Stomach smooth muscle (tissue), 2 donors: ENCODE measurements around the gene LCAT.
"Not testable (repeated sequence)": the region's sequence is repeated elsewhere in the genome, so short reads cannot be mapped to it uniquely, and the experiment has no call there.

Source experiments
- H3K27ac ChIP-seq: one replicate; pipeline ENCODE4 v1.7.0; 2013; ENCODE audit warnings: mild to moderate bottlenecking, low read length, inconsistent platforms
- H3K27me3 ChIP-seq, 2 donors: one replicate each; pipeline ENCODE4 v1.7.0; 2013; ENCODE audit warnings: low read length in 2 of 2; ENCODE audit not compliant: insufficient read depth in 2 of 2, control insufficient read depth in 1 of 2
- H3K36me3 ChIP-seq, 2 donors: one replicate each; pipeline ENCODE4 v1.7.0; 2013; ENCODE audit warnings: low read length in 2 of 2; ENCODE audit not compliant: control insufficient read depth in 2 of 2, insufficient read depth in 2 of 2
- H3K4me1 ChIP-seq: one replicate; pipeline ENCODE4 v1.7.0; 2013; ENCODE audit warnings: low read length; ENCODE audit not compliant: control insufficient read depth, insufficient read depth
- H3K4me3 ChIP-seq, 2 donors: one replicate each; pipeline ENCODE4 v1.7.0; 2013; ENCODE audit warnings: low read length in 2 of 2
- H3K9ac ChIP-seq, 2 donors: one replicate each; pipeline ENCODE4 v1.7.0; 2013; ENCODE audit warnings: low read length in 2 of 2, mild to moderate bottlenecking in 1 of 2
- H3K9me3 ChIP-seq, 2 donors: one replicate each; pipeline ENCODE4 v1.7.0; 2013; ENCODE audit warnings: low read length in 2 of 2; ENCODE audit not compliant: control insufficient read depth in 2 of 2
- donor health status: healthy.
- donor health status: Pancreatic carcinoma.

Gene LCAT

DNA sequence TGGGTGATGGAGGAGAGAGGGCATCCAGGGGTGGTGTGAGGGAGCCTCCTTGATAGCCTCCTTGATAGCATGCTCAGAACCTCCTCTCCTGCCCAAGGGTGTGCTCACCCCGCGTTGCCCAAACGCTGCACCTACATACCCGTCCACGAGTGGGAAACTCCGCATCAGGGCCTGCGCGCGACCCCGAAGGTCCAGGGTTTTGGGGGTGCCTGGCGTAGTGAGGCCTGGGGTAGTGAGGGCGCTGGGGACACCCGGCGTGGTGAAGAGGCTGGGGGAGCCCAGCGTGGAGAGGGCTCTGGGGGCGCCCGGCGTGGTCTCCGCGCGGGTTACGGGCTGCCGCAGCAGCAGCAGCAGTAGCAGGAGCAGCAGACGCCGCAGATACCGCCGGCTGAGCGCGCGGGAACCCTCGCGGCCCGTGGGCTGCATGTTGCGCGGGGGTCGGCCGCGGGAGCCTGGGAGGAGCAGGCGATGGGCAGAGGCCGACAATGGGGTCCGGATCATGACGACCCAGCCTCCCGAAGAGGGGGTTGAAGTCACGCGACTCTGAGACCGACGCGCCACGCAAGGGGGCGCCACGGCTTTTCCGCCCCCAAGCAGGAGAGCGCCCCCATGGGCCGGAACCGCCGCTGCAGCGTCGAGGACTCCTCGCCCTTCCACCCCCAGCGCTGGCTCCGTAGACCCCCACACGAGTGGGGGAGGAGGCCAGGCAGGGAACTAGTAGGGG is 36.2 kb upstream of the LCAT start, which contains the start of gene DPEP3:
TSS of gene DPEP3 (minus strand) at position 545 of the 724 bp plus-strand sequence. CDS start at position 426, 119 bp downstream.
- Histone ChIP-seq H3K4me1 (no peaks in the 10 kb centered on the region), H3K9me3 (no peaks in the 10 kb centered on the region), H3K4me3 (no peak within 1 kb of the TSS), H3K27me3 (peaks cover 0 to 4% of the 10 kb centered on the region in 2 donors), H3K9ac (no peak within 1 kb of the TSS), H3K27ac (no peak within 1 kb of the TSS), H3K36me3 (no peaks in the 10 kb centered on the region)

DNA sequence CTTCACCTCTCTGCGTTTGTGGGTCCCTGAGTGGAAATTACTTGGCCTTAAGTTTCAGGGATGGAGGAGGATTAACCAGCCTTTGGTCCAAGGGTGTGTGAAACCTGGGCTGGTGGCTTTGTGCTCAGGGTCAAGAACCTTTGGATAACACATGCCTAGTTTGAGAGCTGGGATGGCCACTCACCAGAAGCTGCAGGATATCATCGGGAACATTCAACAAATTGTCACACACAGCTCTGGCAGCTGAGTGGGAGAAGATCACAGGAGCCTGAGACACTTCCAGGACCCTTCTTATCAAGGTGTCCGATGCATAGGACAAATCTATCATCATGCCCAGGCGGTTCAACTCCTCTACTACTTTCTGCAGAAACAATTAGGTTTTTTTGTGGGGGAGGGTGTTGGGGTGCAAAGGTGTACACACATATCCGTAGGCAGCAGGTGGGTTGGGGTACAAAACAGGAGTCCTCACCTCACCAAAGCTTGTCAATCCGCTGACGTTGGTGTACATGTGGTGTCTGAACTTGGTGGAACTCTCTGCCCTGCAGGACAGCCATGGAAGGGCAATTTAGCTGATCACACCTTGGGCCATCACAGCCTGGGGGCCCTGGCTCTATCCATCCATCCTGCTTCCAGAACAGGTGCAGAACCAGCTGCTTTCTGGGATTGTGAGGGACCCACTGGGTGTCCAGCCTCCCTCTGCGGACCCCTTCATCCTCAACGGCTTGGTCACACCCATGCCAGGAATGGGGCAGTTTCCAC is 33.7 kb upstream of the LCAT start:
- Histone ChIP-seq H3K4me1 (no peaks in the 10 kb centered on the region), H3K36me3 (no peaks in the 10 kb centered on the region), H3K27ac (no peak overlapping the region), H3K27me3 (peaks cover 0 to 4% of the 10 kb centered on the region in 2 donors), H3K9ac (no peak overlapping the region), H3K9me3 (no peaks in the 10 kb centered on the region), H3K4me3 (no peak overlapping the region)

DNA sequence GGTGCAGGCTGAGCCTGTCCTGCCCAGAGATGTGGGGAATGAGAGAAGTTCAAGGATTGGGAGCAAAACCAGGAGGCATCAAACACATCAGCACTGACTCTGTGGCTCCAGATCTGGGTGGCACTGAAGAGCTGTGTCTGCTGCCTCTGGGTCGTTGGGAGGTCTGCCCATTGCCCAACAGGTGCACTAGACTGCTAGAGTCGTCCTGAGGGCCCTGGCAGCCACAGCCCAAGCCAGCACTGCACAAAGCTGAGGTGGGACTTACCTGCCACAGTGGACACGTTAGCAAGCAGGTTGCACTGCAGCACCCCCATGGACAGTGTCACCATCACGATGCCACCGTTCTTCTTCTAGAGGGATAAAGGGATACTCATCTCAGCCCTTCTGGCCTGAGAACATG is 33.1 kb upstream of the LCAT start:
- Histone ChIP-seq H3K4me1 (no peaks in the 10 kb centered on the region), H3K36me3 (no peaks in the 10 kb centered on the region), H3K27me3 (peaks cover 0 to 4% of the 10 kb centered on the region in 2 donors), H3K9me3 (no peaks in the 10 kb centered on the region), H3K4me3 (no peak overlapping the region), H3K27ac (no peak overlapping the region), H3K9ac (no peak overlapping the region)

DNA sequence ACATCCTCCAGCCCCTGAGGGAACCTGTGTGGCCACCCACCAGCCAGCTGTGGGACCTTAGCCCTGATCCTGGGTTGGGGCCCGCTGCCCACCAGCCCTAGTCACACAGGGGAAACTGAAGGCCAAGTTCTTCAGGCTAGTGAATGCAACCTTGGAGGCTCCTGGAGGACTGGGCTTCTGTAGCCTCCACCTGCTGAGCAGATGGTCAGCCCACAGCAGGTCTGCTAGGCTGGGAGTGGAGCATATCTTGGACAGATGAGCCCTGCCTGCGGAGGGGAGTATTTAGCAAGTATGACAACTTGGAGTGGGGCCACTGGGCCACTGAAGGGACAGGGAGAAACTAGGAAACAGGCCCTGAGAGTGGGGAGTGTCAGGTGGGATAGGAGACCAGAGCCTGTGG is 32.3 kb upstream of the LCAT start:
- Histone ChIP-seq H3K4me1 (no peaks in the 10 kb centered on the region), H3K4me3 (no peak overlapping the region), H3K27ac (no peak overlapping the region), H3K9ac (no peak overlapping the region), H3K36me3 (no peaks in the 10 kb centered on the region), H3K9me3 (no peaks in the 10 kb centered on the region), H3K27me3 (peaks cover 0 to 4% of the 10 kb centered on the region in 2 donors)

DNA sequence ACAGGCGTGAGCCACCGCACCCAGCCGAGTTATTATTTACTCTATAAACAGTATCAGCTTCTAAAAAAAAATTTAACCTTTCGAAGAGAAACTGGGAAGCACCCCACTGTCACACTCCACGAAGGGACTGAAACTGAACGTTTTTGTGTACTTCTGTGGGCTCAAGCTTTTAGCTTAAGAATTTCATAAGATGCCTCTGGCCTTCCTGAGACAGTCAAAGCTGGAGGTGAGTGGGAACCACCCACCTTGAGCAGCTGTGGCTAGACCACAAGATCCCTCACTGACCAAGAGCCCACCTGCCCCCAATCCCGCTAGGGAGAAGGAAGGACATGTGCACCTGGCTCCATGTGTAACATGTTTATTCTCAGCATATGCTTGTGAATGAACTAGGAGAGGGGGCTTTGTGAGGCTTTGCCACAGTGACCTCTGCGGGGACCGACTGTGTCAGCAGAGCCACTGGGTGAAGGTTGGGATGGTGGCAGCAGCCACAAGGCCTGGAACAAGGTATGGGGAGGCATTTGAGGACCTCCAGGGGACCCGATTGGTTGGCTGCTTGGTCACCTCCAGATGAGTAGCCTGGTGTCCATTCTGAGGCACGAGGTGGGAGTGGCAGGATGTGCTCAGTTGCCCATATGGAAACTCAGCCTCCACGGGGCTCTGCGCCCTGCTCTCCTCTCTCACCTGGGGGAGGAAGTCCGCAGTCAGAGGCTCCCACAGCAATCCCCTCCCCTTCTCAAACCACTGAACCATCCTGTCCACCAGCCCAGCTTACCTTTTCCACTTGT is 31.6 kb upstream of the LCAT start:
- Histone ChIP-seq H3K27ac (no peak overlapping the region), H3K9me3 (no peaks in the 10 kb centered on the region), H3K36me3 (no peaks in the 10 kb centered on the region), H3K27me3 (peaks cover 0 to 4% of the 10 kb centered on the region in 2 donors), H3K9ac (no peak overlapping the region), H3K4me3 (no peak overlapping the region), H3K4me1 (no peaks in the 10 kb centered on the region)

DNA sequence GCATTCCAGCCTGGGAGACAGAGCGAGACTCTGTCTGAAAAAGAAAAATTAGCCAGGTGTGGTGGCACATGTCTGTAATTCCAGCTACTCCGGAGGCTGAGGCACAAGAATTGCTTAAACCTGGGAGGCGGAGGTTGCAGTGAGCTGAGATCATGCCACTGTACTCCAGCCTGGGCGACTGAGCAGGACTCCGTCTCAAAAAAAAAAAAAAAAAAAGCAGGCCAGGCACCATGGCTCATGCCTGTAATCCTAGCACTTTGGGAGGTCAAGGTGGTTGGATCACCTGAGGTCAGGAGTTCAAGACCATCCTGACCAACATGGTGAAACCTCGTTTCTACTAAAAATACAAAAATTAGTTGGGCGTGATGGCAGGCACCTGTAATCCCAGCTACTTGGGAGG is 28.4 kb upstream of the LCAT start:
- H3K9me3 ChIP-seq, H3K4me3 ChIP-seq, H3K36me3 ChIP-seq, H3K27ac ChIP-seq, H3K9ac ChIP-seq, H3K27me3 ChIP-seq, H3K4me1 ChIP-seq: not testable (repeated sequence)

DNA sequence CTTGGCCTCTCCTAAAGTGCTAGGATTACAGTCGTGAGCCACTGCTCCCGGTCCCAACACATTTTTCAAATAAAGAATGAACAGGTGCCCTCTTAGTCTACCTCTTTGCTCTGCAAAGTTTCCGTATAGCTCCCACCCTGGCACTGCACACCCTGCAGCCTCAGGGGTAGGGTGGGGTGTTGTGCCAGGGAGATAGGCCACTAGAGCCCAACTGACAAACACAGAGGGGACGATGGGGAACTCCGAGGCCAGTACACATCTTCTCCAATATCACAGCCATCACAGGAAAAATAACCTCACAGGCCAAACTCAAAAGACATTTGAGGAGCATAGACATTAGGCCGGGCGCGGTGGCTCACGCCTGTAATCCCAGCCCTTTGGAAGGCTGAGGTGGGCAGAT is 27.2 kb upstream of the LCAT start:
- H3K9ac ChIP-seq: no peak overlapping the region
- H3K4me1 ChIP-seq: peaks cover 19% of the 10 kb centered on the region
- no peaks in the 10 kb centered on the region for H3K9me3 ChIP-seq
- no peak overlapping the region for H3K4me3 ChIP-seq
- no peaks in the 10 kb centered on the region for H3K27me3 ChIP-seq
- no peak overlapping the region for H3K27ac ChIP-seq
- H3K36me3 ChIP-seq: no peaks in the 10 kb centered on the region

DNA sequence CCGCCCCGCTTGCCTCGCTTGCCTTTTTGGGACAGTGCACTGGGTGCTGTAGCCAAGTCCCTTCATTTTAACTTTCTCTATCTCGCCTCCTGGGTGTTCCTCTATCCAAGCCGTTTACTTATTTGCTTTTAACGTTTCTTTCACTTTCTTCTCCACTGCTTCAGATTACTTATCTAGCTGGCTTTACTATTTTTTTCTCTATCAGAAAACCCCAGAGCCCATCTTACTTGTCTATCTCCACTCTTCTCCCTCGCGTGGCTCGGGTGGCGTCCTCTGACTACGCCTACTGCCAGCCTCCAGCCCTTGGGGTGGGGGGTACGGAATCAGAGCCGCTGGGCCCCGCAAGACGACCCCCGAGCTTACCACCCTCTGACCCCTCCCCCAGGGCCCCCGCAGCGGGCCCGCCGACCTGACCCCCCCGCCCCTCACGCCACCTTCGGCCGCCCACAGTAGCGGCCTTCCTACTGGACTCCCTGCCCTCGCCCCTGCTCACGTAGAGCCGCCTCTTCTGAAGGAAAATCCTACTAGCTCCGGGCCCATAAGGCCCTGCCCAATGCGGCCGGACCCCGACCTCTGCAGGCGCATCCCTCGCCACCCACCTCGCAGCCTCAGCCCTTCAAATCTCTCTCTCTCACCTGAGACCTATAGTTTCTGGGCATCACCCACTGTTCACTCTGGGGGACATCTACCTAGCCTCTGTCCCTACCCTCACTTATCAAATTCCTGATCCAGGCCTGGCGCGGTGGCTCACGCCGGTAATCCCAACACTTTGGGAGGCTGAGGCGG is 25.5 kb upstream of the LCAT start:
- Histone ChIP-seq H3K27ac (peak overlapping the region; percentile 89), H3K9me3 (no peaks in the 10 kb centered on the region)

DNA sequence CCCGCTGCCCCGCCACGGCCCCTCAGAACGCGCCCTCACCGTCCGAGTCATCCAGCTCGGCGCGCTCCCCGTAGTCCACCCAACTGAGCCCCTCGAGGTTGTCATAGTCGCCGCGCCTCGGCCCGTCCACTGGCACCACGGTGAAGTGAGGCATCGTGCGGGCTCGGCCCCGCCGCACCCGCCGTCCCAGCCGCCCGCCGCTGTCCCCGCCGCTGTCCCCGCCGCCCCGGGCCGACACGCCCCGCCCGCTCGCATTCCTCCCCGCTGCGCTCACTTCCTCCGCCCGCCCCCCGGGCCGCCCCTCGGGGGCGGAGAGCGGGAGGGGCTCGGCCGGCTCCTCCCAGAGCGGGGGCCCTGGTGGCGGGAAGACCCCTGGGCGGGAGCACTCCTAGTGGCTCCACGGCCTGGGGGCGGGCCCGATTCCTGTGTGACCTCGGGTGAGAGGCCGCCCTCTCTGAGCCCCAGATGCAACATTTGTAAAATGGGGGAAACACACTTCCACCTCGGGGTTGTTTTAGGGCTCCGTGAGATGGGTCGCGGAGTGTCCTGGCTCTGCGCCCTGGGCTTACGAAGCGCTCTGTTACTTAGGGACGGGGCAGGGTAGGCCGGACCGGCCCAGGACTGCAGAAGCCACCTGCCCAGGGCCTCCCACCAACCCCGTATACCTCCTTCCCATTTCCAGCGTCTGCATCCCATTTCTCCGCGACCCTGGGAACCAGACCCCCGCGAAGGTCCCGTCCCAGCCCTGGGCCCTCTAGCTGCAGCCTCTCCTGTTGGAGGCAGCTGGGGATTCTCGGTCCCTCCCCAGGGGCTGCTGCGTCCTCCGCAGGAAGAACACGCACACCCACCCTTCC is 24.7 kb upstream of the LCAT start, which contains the start of gene SLC12A4:
TSS of gene SLC12A4 (minus strand) at position 238 of the 854 bp plus-strand sequence. CDS start at position 154, 84 bp downstream.
- H3K27ac ChIP-seq: peak within 1 kb of the TSS; percentile 89
- H3K27me3 ChIP-seq: no peaks in the 10 kb centered on the region
- H3K36me3 ChIP-seq: peaks cover 0 to 2% of the 10 kb centered on the region in 2 donors
- H3K4me3 ChIP-seq: peak within 1 kb of the TSS; percentile 96 to 97
- H3K9me3 ChIP-seq: no peaks in the 10 kb centered on the region
- peak within 1 kb of the TSS; percentile 95 for H3K9ac ChIP-seq
- peaks cover 44% of the 10 kb centered on the region for H3K4me1 ChIP-seq

More for the DNA sequence above, 25.5 kb upstream of the LCAT start:
- no peaks in the 10 kb centered on the region for H3K27me3 ChIP-seq
- peaks cover 0 to under 1% of the 10 kb centered on the region in 2 donors for H3K36me3 ChIP-seq
- peak overlapping the region; percentile 90 to 95 for H3K9ac ChIP-seq
- H3K4me3 ChIP-seq: peak overlapping the region; percentile 94 to 96
- H3K4me1 ChIP-seq: peaks cover 35% of the 10 kb centered on the region
